CMK (cell line): ENCODE results near the gene SLC7A10.
"Not testable (repeated sequence)": the region's sequence is repeated elsewhere in the genome, so short reads cannot be mapped to it uniquely, and the experiment has no call there.

Experiments used
- DNase-seq: peaks from one replicate; pipeline ENCODE4 v3.0.0-alpha.2; 2010; ENCODE audit warnings: low read depth

The SLC7A10 gene

GRCh38 chr19:33201886-33202545 is 23.6 kb downstream of the SLC7A10 start:
- DNase-seq: no peak

- DNase-seq: no peak
Measured at GRCh38 chr19:33201473-33201872, 24.2 kb downstream of the SLC7A10 start.

GRCh38 chr19:33199441-33200265 is 26.0 kb downstream of the SLC7A10 start:
- DNase-seq: no peak

- DNase-seq: no peak
Measured at GRCh38 chr19:33198169-33198568, 27.5 kb downstream of the SLC7A10 start.

DNA sequence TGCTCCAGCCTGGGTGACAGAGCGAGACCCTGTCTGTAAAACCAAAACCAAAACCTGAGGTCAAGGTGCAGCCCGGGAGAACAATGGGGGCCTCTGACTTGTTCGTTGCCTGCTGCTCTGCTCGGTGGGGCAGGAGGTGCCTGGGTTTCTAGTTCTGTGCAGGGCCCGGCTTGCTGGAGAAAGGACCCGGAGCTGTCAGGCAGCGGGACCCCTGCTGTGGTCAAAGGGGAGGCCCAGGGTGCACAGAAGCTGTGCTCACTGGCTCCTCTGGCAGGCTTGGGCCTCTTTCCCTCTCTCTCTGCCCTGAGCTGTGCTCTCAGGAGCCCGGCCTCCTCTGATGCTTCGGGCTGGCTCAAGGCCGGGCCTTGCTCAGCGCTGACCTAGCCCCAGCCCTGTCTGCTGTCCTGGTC is 28.1 kb downstream of the SLC7A10 start:
- DNase-seq: no peak

DNA sequence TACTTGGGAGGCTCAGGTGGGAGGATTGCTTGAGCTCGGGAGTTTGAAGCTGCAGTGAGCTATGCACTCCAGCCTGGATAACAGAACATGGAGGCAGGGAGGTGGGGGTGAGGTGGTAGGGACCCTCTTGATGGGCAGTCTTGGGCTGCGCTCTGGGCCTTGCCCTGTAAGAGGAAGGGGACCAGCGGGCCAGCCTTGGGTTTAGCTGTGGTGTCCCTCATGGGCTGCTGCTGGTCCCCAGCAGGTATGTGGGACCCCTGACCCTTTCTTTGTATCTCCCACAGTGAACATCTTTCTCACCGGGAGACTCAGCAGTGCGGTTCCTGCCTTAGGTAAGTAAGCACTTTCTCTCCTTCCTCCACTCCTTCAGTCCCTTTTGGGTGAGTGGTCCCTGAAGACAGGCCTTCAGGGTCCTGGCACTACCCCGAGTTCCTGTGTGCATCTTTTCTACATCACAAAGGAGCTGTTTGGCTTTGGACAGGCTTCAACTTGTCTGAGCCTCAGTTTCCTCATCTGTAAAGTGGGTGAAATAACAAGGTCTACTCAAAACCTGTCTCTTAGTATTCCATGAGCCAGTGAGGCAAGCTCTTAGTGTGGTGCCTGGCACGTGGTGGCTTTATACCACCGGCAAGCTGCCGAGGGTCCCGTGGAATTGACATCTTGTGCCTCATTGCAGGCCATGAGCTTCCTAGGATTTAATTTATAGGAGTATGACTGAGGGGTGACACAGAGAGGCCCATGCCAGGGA is 29.0 kb downstream of the SLC7A10 start:
- DNase-seq: no peak

- DNase-seq: no peak
Measured at GRCh38 chr19:33195645-33196347, 29.9 kb downstream of the SLC7A10 start.

GRCh38 chr19:33194886-33195644 is 30.6 kb downstream of the SLC7A10 start:
- DNase-seq: no peak

DNA sequence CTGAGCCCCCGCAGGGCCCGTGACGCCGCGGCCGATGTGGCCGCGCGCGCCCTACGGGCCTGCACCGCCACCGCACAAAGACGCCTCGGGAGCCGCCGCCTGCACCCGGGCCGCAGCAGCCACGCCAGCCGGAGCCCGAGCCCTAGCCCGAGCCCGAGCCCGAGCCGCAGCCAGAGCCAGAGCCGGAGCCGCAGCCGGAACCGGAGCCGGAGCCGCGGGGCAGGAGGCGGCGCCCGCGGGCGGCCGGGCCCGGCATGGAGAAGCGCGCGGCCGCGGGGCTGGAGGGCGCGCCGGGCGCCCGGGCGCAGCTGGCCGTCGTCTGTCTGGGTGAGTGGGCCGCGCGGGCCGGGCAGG is 31.1 kb downstream of the SLC7A10 start:
- DNase-seq: no peak

DNA sequence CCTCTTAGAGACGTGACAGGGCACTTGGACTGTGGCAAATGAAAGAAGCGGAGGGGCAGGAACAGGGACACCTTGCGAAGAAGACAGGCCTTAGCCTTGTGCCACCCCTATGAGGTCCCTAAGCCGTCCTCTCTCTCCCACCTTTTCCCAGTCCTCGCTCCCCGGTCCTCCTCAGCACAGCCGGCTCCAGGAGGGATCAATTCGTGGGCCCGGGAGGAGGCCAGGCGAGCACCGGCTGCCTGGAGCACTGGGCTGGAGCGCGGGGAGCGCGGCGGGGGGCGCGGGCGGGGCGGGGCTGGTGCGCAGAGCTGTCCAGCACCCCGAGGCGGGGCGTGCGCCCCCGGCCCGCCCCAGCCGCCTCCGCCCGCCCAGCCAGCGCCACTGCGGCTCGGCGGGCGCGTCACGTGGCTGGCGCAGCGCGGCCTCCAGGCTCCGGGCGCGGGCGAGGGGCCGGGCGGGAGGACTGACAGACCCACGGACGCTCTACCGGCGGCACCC is 31.7 kb downstream of the SLC7A10 start, which contains the start of gene LRP3:
Gene LRP3, plus strand, starts transcription at position 466 of the 498 bp plus-strand sequence. CDS start 456 bp downstream, outside the sequence.
- no peak for DNase-seq

- DNase-seq: no peak
Measured at GRCh38 chr19:33193269-33193864, 32.3 kb downstream of the SLC7A10 start.

GRCh38 chr19:33192010-33192409 is 33.6 kb downstream of the SLC7A10 start:
- no peak for DNase-seq

- DNase-seq: no peak
Measured at GRCh38 chr19:33191501-33191900, 34.1 kb downstream of the SLC7A10 start.

- DNase-seq: not testable (repeated sequence)
Measured at GRCh38 chr19:33191092-33191491, 34.6 kb downstream of the SLC7A10 start.

GRCh38 chr19:33189453-33189852 is 36.2 kb downstream of the SLC7A10 start:
- no peak for DNase-seq

DNA sequence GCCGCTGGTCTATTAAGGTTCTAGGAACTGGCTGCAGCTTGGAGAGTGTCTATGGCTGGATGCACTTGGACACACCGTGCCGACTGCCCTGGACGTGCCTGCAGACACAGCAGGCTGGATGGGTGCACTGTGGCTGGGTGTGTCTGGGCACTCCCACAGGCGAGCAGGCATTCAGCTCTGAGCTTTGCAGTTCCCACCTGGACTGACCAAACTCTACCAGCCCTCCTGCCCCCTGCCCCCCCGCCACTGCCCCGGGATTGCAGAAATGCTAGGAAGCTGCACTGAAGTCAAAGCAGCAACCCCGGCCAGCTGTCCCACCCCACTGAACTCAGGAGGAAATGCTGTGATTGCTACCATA is 38.5 kb downstream of the SLC7A10 start:
- no peak for DNase-seq

- no peak for DNase-seq
Measured at GRCh38 chr19:33186431-33187182, 39.0 kb downstream of the SLC7A10 start.

- no peak for DNase-seq
Measured at GRCh38 chr19:33177417-33177979, 48.2 kb downstream of the SLC7A10 start.

DNA sequence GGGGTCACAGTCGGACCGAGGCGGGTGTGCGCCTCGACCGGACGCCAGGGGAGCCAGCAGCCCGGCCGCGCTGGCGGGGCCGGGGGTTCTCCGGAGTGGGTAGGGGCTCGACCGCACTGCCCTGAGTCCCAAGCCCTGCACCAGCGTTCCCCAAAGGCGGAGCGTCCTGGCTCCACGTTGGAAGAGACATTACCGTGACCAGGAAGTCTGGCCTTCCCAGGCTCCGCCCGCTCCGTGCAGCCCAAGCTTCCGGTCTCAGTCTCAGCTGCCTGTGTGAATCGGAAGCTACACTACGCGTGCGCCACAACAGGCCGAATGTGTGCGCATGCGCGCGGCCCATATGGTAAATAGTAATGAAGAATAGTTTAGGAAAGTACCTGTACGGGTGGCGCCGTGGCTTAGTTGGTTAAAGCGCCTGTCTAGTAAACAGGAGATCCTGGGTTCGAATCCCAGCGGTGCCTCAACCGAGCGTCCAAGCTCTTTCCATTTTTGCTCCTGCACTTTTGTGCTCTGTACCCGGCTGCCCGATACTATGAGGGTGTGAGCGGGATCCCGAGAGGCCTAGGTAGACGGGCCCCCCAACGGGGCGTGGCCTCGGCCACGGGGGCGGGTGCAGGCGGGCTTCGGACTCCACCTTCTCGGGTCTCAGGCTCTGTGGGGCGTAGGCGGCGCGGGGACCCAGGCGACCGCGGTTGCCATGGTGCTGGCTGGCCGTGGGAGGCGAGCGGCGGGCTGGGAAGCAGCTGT is 48.8 kb downstream of the SLC7A10 start:
- DNase-seq: peak; percentile 98
